Measurements from ENCODE around the gene KASH5.

GRCh38 chr19:49390929-49391359, 2.9 kb downstream of the KASH5 start:
- TF ChIP-seq JUN (CRISPR knock-in tag; IDR thresholded peaks at IDR 0.05), result no peak
- no peak for TF ChIP-seq HMGXB4 (CRISPR knock-in tag; IDR thresholded peaks at IDR 0.05)
- no peak for TF ChIP-seq CTCF (IDR thresholded peaks at IDR 0.05)
- TF ChIP-seq FOXP4 (CRISPR knock-in tag; IDR thresholded peaks at IDR 0.05), result no peak
- no peak for TF ChIP-seq TP53 (CRISPR knock-in tag; IDR thresholded peaks at IDR 0.05)
- TF ChIP-seq ATF3 (CRISPR knock-in tag; conservative IDR thresholded peaks at IDR 0.05), result no peak
- TF ChIP-seq CBFB (CRISPR knock-in tag; IDR thresholded peaks at IDR 0.05; ENCODE audit: low read depth), result no peak
- TF ChIP-seq TCF7 (CRISPR knock-in tag; IDR thresholded peaks at IDR 0.05; ENCODE audit: low read depth), result no peak
- TF ChIP-seq ATF2 (CRISPR knock-in tag; IDR thresholded peaks at IDR 0.05; ENCODE audit: borderline replicate concordance, low read depth), result no peak
- no peak for TF ChIP-seq PREB (CRISPR knock-in tag; IDR thresholded peaks at IDR 0.05; ENCODE audit: borderline replicate concordance)
- no peak for TF ChIP-seq NR2C2 (CRISPR knock-in tag; IDR thresholded peaks at IDR 0.05)
